GM10266 (cell line): ENCODE data around the gene ZFP28.

Source experiments
- DNase-seq: peaks from one replicate; pipeline ENCODE4 v3.0.0; 2012; ENCODE audit errors: extremely low spot score
- CTCF ChIP-seq: IDR thresholded peaks from 2 replicates; pipeline ENCODE4 v1.5.1; 2012; ENCODE audit warnings: mild to moderate bottlenecking, low read depth; ENCODE audit not compliant: control insufficient read depth, insufficient read depth; ENCODE audit errors: missing control alignments

The ZFP28 gene

GRCh38 chr19:56567274-56568120, 28.7 kb downstream of the ZFP28 start, which contains the start of gene ZNF470:
Gene ZNF470, plus strand, starts transcription at chr19:56567468. Its CDS starts 2,844 bp downstream, at chr19:56570312.
- DNase-seq = peak; percentile 90
- TF ChIP-seq CTCF = no peak

GRCh38 chr19:56572589-56572988, 33.8 kb downstream of the ZFP28 start:
- TF ChIP-seq CTCF = no peak
- no peak for DNase-seq

GRCh38 chr19:56573914-56574313, 35.2 kb downstream of the ZFP28 start:
- DNase-seq = no peak
- no peak for TF ChIP-seq CTCF

- DNase-seq = no peak
Observed at GRCh38 chr19:56577719-56578602, 39.2 kb downstream of the ZFP28 start.

GRCh38 chr19:56594446-56594782, 55.7 kb downstream of the ZFP28 start:
- no peak for TF ChIP-seq CTCF
- no peak for DNase-seq

More at GRCh38 chr19:56577719-56578602, 39.2 kb downstream of the ZFP28 start:
- TF ChIP-seq CTCF = no peak

- TF ChIP-seq CTCF = no peak
- peak; percentile 95 for DNase-seq
Observed at GRCh38 chr19:56594783-56595547, 56.2 kb downstream of the ZFP28 start, which contains the start of gene ZNF71. Gene ZNF71, plus strand, starts transcription at chr19:56595302. Its CDS starts 6,257 bp downstream, at chr19:56601559.
